Heart left ventricle (tissue), 13 donors: ENCODE measurements around the gene SLBP.

Source experiments
- CTCF ChIP-seq, 12 donors: fragments of 200-600 bp; sonication (generic) in 4 of 12; IDR thresholded peaks; one replicate each; pipeline versions ENCODE4 v1.5.0 to v1.8.0; 2018 to 2022; ENCODE audit warnings: antibody characterized with exemption in 12 of 12, mild to moderate bottlenecking in 5 of 12
- POLR2A ChIP-seq, 2 donors: fragments of 450-650 bp; IDR thresholded peaks; one replicate each; pipeline ENCODE4 v1.6.1; 2017; ENCODE audit warnings: antibody characterized with exemption in 2 of 2, mild to moderate bottlenecking in 2 of 2, moderate library complexity in 2 of 2
- donor health status: ischemic (EF 13 %, LVEDD 7.1; RV severe dilation, severe dysfunction).
- donor health status: DM: no; HTN: yes; CAD: no.
- donor health status: DM: no; HTN: no; CAD: no.
- donor health status: ischemic (EF 25% LVEDD 6.9; RV normal size, moderate dysfunction).
- donor health status: ischemic (EF 25% LVEDD 5.7; RV mildly dilated, moderate dysfunction).
- donor health status: ischemic (EF 35%, LVEDD 5.7; RV mildly dilated, moderate dysfunction).
- donor health status: nonischemic (EF 11% LVEDD 7.7; RV severe dilation, severe dysfunction).
- donor health status: DM: yes; HTN: yes; CAD: no.
- donor health status: PGD.
- donor health status: ischemic (EF 29% LVEDD 5.4; RV normal size, mild dysfunction).
- donor health status: nonischemic (EF 23%, LVEDD 6.1; RV moderate dilation, normal function).

- TF ChIP-seq CTCF (IDR thresholded peaks at IDR 0.05) (no peak), POLR2A (IDR thresholded peaks at IDR 0.05) (no peak)
Measured at GRCh38 chr4:1708581-1708980, 3.5 kb downstream of the SLBP start.
